ENCODE measurements around the gene PAIP2. TPM values are rescaled to one million over a fixed set of nuclear protein-coding genes. Genes with fewer than 3 reads are reported as not detected.
A peak's percentile ranks its signal among the peaks of the same experiment; 100 is the strongest.
"Not testable (repeated sequence)": the region's sequence is repeated elsewhere in the genome, so short reads cannot be mapped to it uniquely, and the experiment has no call there.

The PAIP2 gene
- total and polyA plus RNA-seq, 9 donors = 68.4 to 142 (median 104) TPM

- Histone ChIP-seq H3K9me3 (no peaks in the 10 kb centered on the region), H3K4me3 (no peak overlapping the region), H3K27me3 (no peaks in the 10 kb centered on the region), H3K36me3 (no peaks in the 10 kb centered on the region), H3K4me1 (ENCODE audit: insufficient read depth) (no peaks in the 10 kb centered on the region), H3K27ac (no peak overlapping the region)
- intact Hi-C loops (cut with DNase I) = no loop called here
- TF ChIP-seq, protein P1, sequence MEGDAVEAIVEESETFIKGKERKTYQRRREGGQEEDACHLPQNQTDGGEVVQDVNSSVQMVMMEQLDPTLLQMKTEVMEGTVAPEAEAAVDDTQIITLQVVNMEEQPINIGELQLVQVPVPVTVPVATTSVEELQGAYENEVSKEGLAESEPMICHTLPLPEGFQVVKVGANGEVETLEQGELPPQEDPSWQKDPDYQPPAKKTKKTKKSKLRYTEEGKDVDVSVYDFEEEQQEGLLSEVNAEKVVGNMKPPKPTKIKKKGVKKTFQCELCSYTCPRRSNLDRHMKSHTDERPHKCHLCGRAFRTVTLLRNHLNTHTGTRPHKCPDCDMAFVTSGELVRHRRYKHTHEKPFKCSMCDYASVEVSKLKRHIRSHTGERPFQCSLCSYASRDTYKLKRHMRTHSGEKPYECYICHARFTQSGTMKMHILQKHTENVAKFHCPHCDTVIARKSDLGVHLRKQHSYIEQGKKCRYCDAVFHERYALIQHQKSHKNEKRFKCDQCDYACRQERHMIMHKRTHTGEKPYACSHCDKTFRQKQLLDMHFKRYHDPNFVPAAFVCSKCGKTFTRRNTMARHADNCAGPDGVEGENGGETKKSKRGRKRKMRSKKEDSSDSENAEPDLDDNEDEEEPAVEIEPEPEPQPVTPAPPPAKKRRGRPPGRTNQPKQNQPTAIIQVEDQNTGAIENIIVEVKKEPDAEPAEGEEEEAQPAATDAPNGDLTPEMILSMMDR (IDR thresholded peaks at IDR 0.05) = no peak
- TF ChIP-seq EP300 (IDR thresholded peaks at IDR 0.05) = no peak
- no peak for TF ChIP-seq POLR2A (IDR thresholded peaks at IDR 0.05)
- 89 to 90% (median 90%) methylated on average over 5 of the region's 5 CpGs for WGBS, 3 donors
- DNase-seq = peak in 1 of 5 donors; percentile 5
Observed at GRCh38 chr5:139386050-139386438, 44.4 kb downstream of the PAIP2 start.

DNA sequence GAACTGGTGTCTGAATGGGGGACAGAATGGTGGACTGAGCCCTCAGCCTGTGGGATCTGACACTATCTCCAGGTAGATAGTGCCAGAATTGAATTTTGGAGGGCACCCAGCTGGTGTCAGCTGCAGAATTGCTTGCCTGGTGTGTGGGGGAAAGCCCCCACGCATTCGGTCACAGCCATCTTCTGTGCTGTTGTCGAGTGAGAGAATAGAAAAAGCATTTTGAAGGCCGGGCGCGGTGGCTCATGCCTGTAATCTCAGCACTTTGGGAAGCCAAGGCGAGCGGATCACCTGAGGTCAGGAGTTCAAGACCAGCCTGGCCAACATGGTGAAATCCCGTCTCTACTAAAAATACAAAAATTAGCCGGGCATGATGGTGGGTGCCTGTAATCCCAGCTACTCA lies 45.3 kb downstream of the PAIP2 start:
- H3K4me3 ChIP-seq; H3K4me1 ChIP-seq (ENCODE audit: insufficient read depth); H3K27ac ChIP-seq; intact Hi-C loops (cut with DNase I); H3K9me3 ChIP-seq; H3K36me3 ChIP-seq; H3K27me3 ChIP-seq: not testable (repeated sequence)
- DNase-seq = peak in 1 of 5 donors; percentile 16
- WGBS, 3 donors = 92 to 94% (median 93%) methylated on average over 10 of the region's 10 CpGs

DNA sequence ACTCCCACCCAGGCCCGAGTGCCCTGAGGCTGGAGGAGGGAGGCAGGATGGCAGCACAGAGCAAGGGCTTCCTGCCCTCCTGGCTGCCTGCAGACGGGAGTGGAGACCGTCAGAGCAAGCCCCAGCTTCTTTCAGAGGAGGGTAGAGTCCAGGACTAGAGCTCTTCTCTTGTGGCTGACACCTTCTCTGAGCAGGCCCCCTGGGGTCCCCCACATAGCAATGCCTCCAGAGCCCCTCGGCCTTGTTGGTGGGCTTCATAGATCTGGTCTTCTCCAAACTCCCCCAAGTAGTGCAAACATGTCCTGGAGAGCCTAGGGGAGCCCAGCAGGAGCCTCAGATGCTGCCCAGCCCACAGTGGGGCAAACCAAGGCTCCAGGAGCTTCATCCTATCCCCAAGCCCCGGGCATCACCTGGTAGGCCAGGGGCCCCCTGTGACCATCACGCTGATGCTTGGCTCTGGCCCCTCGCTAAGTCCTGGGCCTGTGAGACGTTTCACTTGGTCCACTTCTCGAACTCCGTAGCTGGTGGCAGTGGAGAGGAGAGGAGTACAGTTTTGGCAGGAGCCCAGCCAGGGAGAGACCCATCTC lies 46.0 kb downstream of the PAIP2 start:
- WGBS, 3 donors = 71 to 87% (median 72%) methylated on average over 10 of the region's 10 CpGs

DNA sequence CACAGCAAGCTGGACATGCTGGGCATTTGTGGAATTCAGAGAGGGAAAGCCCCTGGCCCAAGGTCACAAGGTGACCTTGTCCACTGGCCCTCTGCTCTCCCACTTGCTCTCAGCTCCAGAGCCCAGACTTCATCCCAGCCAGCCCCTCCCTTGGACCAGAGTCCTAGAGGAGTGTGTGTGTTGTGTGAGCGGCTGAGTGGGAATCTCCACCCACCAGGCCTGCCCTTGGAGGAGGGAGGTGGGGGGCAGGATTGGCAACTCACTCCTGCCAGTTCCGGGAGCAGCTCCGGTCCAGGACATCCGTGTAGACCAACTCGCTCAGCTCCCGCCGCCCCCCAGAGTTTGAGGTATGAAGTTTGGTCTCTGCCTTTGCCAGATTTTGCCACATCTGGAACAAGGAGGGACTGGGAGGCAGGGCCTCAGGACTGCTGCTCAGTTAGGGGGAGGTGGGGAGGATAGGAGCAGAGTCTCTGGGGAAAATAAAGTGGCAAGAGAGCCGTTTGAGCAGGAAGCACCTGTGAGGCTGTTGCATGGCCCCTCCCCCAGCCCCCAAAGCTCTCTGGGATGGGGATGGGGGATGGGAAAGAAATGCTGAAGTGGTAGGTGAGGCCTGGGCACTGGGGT lies 46.7 kb downstream of the PAIP2 start:
- TF ChIP-seq POLR2A (IDR thresholded peaks at IDR 0.05) (no peak), EP300 (IDR thresholded peaks at IDR 0.05) (no peak)
- TF ChIP-seq, protein P1 (IDR thresholded peaks at IDR 0.05) = no peak
- H3K4me1 ChIP-seq (ENCODE audit: insufficient read depth) = no peaks in the 10 kb centered on the region
- H3K4me3 ChIP-seq = no peak overlapping the region
- H3K36me3 ChIP-seq = no peaks in the 10 kb centered on the region
- DNase-seq = peak in 1 of 5 donors; percentile 26
- H3K27ac ChIP-seq = no peak overlapping the region
- WGBS, 3 donors = 3 to 20% (median 16%) methylated on average over 8 of the region's 8 CpGs
- no peaks in the 10 kb centered on the region for H3K27me3 ChIP-seq
- intact Hi-C loops (cut with DNase I) = no loop called here
- H3K9me3 ChIP-seq = no peaks in the 10 kb centered on the region

More for the DNA sequence above, 46.0 kb downstream of the PAIP2 start:
- TF ChIP-seq, protein P1 (IDR thresholded peaks at IDR 0.05) = no peak
- TF ChIP-seq EP300 (IDR thresholded peaks at IDR 0.05) = no peak
- TF ChIP-seq POLR2A (IDR thresholded peaks at IDR 0.05) = no peak
- DNase-seq = peak in 1 of 5 donors; percentile 18
- Histone ChIP-seq H3K4me1 (ENCODE audit: insufficient read depth) (no peaks in the 10 kb centered on the region), H3K27me3 (no peaks in the 10 kb centered on the region), H3K36me3 (no peaks in the 10 kb centered on the region), H3K4me3 (no peak overlapping the region), H3K27ac (no peak overlapping the region), H3K9me3 (no peaks in the 10 kb centered on the region)
- intact Hi-C loops (cut with DNase I) = no loop called here

All from ovary (tissue), 9 donors.